H1 (cell line): ENCODE data around the gene PITPNM1. TPM values are rescaled to one million over a fixed set of nuclear protein-coding genes. Genes with fewer than 3 reads are reported as not detected.

Experiments used
- ATF2 ChIP-seq: IDR thresholded peaks from 2 replicates; pipeline ENCODE4 v1.6.1; 2012; ENCODE audit warnings: low read length, inconsistent platforms
- HDAC2 ChIP-seq, 2 experiments: fragments of 300-600 bp in 1 of 2; sonication (generic) in 1 of 2; IDR thresholded peaks; 2 replicates each; pipeline ENCODE4 v1.6.1; 2011 to 2012; ENCODE audit warnings: low read depth in 2 of 2, low read length in 2 of 2, mild to moderate bottlenecking in 2 of 2, moderate library complexity in 2 of 2, borderline replicate concordance in 1 of 2, inconsistent platforms in 1 of 2
- KDM4A ChIP-seq: IDR thresholded peaks from one replicate; pipeline ENCODE4 v1.7.1; 2012; ENCODE audit warnings: low read depth, mild to moderate bottlenecking, moderate library complexity, low read length, inconsistent platforms; ENCODE audit not compliant: severe bottlenecking
- NANOG ChIP-seq: IDR thresholded peaks from 2 replicates; pipeline ENCODE4 v1.6.1; 2011; ENCODE audit warnings: low read length, low read depth, mild to moderate bottlenecking, inconsistent platforms; ENCODE audit not compliant: insufficient read depth, poor library complexity, severe bottlenecking
- NRF1 ChIP-seq: IDR thresholded peaks from 2 replicates; pipeline ENCODE4 v1.6.1; 2011; ENCODE audit warnings: mild to moderate bottlenecking, low read depth, low read length, improper control_type of control experiment
- SP1 ChIP-seq: IDR thresholded peaks from 2 replicates; pipeline ENCODE4 v1.6.1; 2011; ENCODE audit warnings: low read depth, low read length
- polyA plus RNA-seq, 7 experiments: library from polyadenylated mRNA; depleted of rRNA in 3 of 7; stranded (reverse) in 5 of 7; unstranded in 2 of 7; fragments of >200 nt in 5 of 7; fragments of 200-250 nt in 2 of 7; gene quantifications; 1 replicate in 5 of 7; 2 replicates in 1 of 7; 4 replicates in 1 of 7; pipeline versions ENCODE4 v1.2.1 to v1.2.3, GENCODE V29; 2011 to 2013; ENCODE audit warnings: missing spikeins in 2 of 7, mixed read lengths in 2 of 7
- total RNA-seq: library from RNA; stranded (reverse); fragmentation: NEBNext Ultra II Directional; extraction: Animal tissue kit (Norgen Biotek cat#: 25700); gene quantifications from 2 replicates; pipeline ENCODE4 v1.2.1, GENCODE V29; 2021

The PITPNM1 gene
- total and polyA plus RNA-seq, 2 of the 8 experiments (the other 6 are each of a cell fraction or from before 2014, with no cell fraction given) = 27.2 to 52.7 TPM

- no peak for TF ChIP-seq SP1
- TF ChIP-seq NRF1 = no peak
- no peak for TF ChIP-seq KDM4A
- TF ChIP-seq NANOG = no peak
- TF ChIP-seq HDAC2 (IDR thresholded peaks at IDR 0.05; ENCODE audit: borderline replicate concordance in 1 of 2, low read depth in 2 of 2, low read length in 2 of 2) = no peak
- TF ChIP-seq ATF2 = no peak
Measured at GRCh38 chr11:67453816-67454732, 51.1 kb downstream of the PITPNM1 start (continued).
